ENCODE data around the gene MAP4K4. TPM values are rescaled to one million over a fixed set of nuclear protein-coding genes. Genes with fewer than 3 reads are reported as not detected.

MAP4K4 gene
- polyA plus RNA-seq, 1 donor (not counting 4 experiments of a cell fraction or from before 2014, with no cell fraction given), result 84.1 TPM

GRCh38 chr2:101847661-101848339 is 150.3 kb downstream of the MAP4K4 start:
- Histone ChIP-seq H3K36me3 (ENCODE audit: control insufficient read depth in 2 of 2, extremely low read depth in 1 of 2, insufficient read depth in 2 of 2, low read length in 2 of 2) (peaks cover 12 to 37% of the 10 kb centered on the region in 2 experiments), H3K9me1 (ENCODE audit: control insufficient read depth, extremely low read depth, insufficient read depth, low read length) (no peaks in the 10 kb centered on the region), H3K27ac (ENCODE audit: control insufficient read depth, insufficient read depth, low read length) (no peak overlapping the region), H3K9ac (ENCODE audit: control insufficient read depth, extremely low read depth, insufficient read depth, low read length) (no peak overlapping the region), H4K20me1 (ENCODE audit: control insufficient read depth, extremely low read depth, insufficient read depth, low read length) (no peaks in the 10 kb centered on the region), H2AFZ (ENCODE audit: control insufficient read depth, low read length) (no peak overlapping the region), H3K4me1 (ENCODE audit: control insufficient read depth, extremely low read depth, insufficient read depth, low read length) (peaks cover 43% of the 10 kb centered on the region), H3K4me2 (ENCODE audit: control insufficient read depth, extremely low read depth, insufficient read depth, low read depth, low read length) (no peak overlapping the region), H3K27me3 (ENCODE audit: control insufficient read depth, extremely low read depth, insufficient read depth, low read length) (no peaks in the 10 kb centered on the region), H3K79me2 (ENCODE audit: control insufficient read depth, insufficient read depth, low read length) (peaks cover 2% of the 10 kb centered on the region), H3K9me3 (ENCODE audit: control insufficient read depth, low read depth, low read length) (no peaks in the 10 kb centered on the region), H3K4me3 (ENCODE audit: control insufficient read depth in 2 of 3, extremely low read depth in 1 of 3, insufficient read depth in 2 of 3, low read depth in 1 of 3, low read length in 3 of 3) (no peak overlapping the region)
- FAIRE-seq (no peak), DNase-seq (ENCODE audit: low read depth, low spot score) (no peak)
- no peak for TF ChIP-seq EZH2 (IDR thresholded peaks at IDR 0.05; ENCODE audit: low read length)
- TF ChIP-seq CTCF (optimal IDR thresholded peaks at IDR 0.05 in 1 of 3, IDR thresholded peaks at IDR 0.05 in 1 of 3, conservative IDR thresholded peaks at IDR 0.05 in 1 of 3; ENCODE audit: extremely low read depth in 1 of 3, insufficient read depth in 2 of 3, low read length in 3 of 3), result no peak
- dilution Hi-C loops (cut with MboI; ENCODE audit: extremely low pct_ligation_motif_present, low sequenced_read_pairs), result no loop called here

DNA sequence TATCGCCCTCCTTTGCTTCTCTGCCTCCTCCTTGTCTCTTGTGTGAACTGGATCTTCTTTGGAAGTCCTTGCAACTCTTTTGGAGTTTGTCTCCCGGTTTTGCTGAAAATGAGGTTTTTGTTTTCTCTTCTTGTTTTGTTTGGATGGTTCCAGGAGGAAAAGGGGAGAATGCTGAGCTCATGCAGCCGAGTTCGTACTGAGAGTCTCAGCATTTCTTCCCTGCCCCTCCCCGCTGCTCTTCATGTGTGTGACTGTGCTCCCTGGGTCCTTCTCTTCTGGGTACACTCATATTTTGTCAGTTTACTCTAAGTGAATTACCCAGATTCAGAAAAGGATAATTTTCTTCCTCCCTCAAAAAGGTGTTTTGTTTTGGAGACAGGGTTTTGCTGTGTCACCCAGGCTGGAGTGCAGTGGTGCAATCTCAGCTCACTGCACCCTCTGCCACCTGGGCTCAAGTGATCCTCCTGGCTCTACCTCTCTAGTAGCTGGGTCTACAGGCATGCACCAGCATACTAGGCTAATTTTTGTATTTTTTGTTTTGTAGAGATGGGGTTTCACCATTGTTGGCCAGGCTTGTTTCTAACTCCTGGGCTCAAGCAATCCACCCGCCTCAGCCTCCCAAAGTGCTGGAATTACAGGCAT is 151.4 kb downstream of the MAP4K4 start:
- H2AFZ ChIP-seq (ENCODE audit: control insufficient read depth, low read length), result no peak overlapping the region
- no peak overlapping the region for H3K9ac ChIP-seq (ENCODE audit: control insufficient read depth, extremely low read depth, insufficient read depth, low read length)
- peaks cover 12 to 34% of the 10 kb centered on the region in 2 experiments for H3K36me3 ChIP-seq (ENCODE audit: control insufficient read depth in 2 of 2, extremely low read depth in 1 of 2, insufficient read depth in 2 of 2, low read length in 2 of 2)
- H4K20me1 ChIP-seq (ENCODE audit: control insufficient read depth, extremely low read depth, insufficient read depth, low read length), result no peaks in the 10 kb centered on the region
- H3K27ac ChIP-seq (ENCODE audit: control insufficient read depth, insufficient read depth, low read length), result no peak overlapping the region
- no peak for FAIRE-seq
- no peak overlapping the region for H3K4me2 ChIP-seq (ENCODE audit: control insufficient read depth, extremely low read depth, insufficient read depth, low read depth, low read length)
- H3K4me1 ChIP-seq (ENCODE audit: control insufficient read depth, extremely low read depth, insufficient read depth, low read length), result peaks cover 42% of the 10 kb centered on the region
- H3K9me1 ChIP-seq (ENCODE audit: control insufficient read depth, extremely low read depth, insufficient read depth, low read length), result no peaks in the 10 kb centered on the region
- DNase-seq (ENCODE audit: low read depth, low spot score), result no peak
- no peak overlapping the region for H3K4me3 ChIP-seq (ENCODE audit: control insufficient read depth in 2 of 3, extremely low read depth in 1 of 3, insufficient read depth in 2 of 3, low read depth in 1 of 3, low read length in 3 of 3)
- H3K27me3 ChIP-seq (ENCODE audit: control insufficient read depth, extremely low read depth, insufficient read depth, low read length), result no peaks in the 10 kb centered on the region
- no peaks in the 10 kb centered on the region for H3K9me3 ChIP-seq (ENCODE audit: control insufficient read depth, low read depth, low read length)
- TF ChIP-seq EZH2 (IDR thresholded peaks at IDR 0.05; ENCODE audit: low read length) (no peak), CTCF (optimal IDR thresholded peaks at IDR 0.05 in 1 of 3, IDR thresholded peaks at IDR 0.05 in 1 of 3, conservative IDR thresholded peaks at IDR 0.05 in 1 of 3; ENCODE audit: extremely low read depth in 1 of 3, insufficient read depth in 2 of 3, low read length in 3 of 3) (no peak)
- dilution Hi-C loops (cut with MboI; ENCODE audit: extremely low pct_ligation_motif_present, low sequenced_read_pairs), result no loop called here
- H3K79me2 ChIP-seq (ENCODE audit: control insufficient read depth, insufficient read depth, low read length), result peaks cover 2% of the 10 kb centered on the region
